T-cell (primary cell): Measurements from ENCODE around the gene RPAP3. TPM values are rescaled to one million over a fixed set of nuclear protein-coding genes. Genes with fewer than 3 reads are reported as not detected.

Source experiments
- ATAC-seq, 4 experiments: fragments of 200-7000 bp in 3 of 4; fragments of 150-1000 bp in 1 of 4; cut with Tn5 transposase; replicated peaks in 1 of 4; 1 replicate in 3 of 4; 2 replicates in 1 of 4; pipeline ENCODE4 v1.10.0; 2021; ENCODE audit warnings: moderate library complexity in 3 of 4, mild to moderate bottlenecking in 2 of 4, moderate number of reproducible peaks in 1 of 4
- CTCF ChIA-PET, 2 donors: fragments of 300-600 bp; sonication (Branson Sonifier 250); formaldehyde crosslinking; loops; one replicate each; lab custom pipeline; 2022; ENCODE audit warnings: antibody characterized with exemption in 2 of 2; lab: Charles Lee
- POLR2A ChIA-PET, 2 donors: fragments of 300-600 bp; sonication (Branson Sonifier 250); formaldehyde crosslinking; loops; one replicate each; lab custom pipeline; 2022; ENCODE audit warnings: antibody characterized with exemption in 2 of 2; lab: Charles Lee
- DNase-seq, 35 experiments: peaks; one replicate each; pipeline versions ENCODE4 v3.0.0 to v3.0.0-alpha.2; 2013 to 2023
- H3K27ac ChIP-seq: one replicate; pipeline ENCODE4 v1.5.1; 2013; ENCODE audit warnings: low read length
- H3K27me3 ChIP-seq, 2 experiments: replicated peaks in 1 of 2; 1 replicate in 1 of 2; 2 replicates in 1 of 2; pipeline versions ENCODE4 v1.6.1 to v1.7.0; 2013; ENCODE audit warnings: low read length in 1 of 2, mixed read lengths in 1 of 2; ENCODE audit not compliant: control insufficient read depth in 2 of 2, insufficient read depth in 2 of 2; ENCODE audit errors: extremely low read depth in 1 of 2
- H3K36me3 ChIP-seq, 2 donors: 1 replicate in 1 of 2; 2 replicates in 1 of 2; pipeline versions ENCODE4 v1.6.1 to v1.7.0; 2013; ENCODE audit warnings: low read length in 1 of 2; ENCODE audit not compliant: control insufficient read depth in 2 of 2, insufficient read depth in 1 of 2; ENCODE audit errors: extremely low read depth in 1 of 2
- H3K4me1 ChIP-seq, 2 experiments: 1 replicate in 1 of 2; 2 replicates in 1 of 2; pipeline versions ENCODE4 v1.6.1 to v1.7.0; 2013; ENCODE audit warnings: low read length in 2 of 2, mixed read lengths in 1 of 2; ENCODE audit not compliant: insufficient read depth in 2 of 2, control insufficient read depth in 1 of 2; ENCODE audit errors: extremely low read depth in 1 of 2
- H3K4me3 ChIP-seq, 2 donors: 1 replicate in 1 of 2; 2 replicates in 1 of 2; pipeline versions ENCODE4 v1.5.1 to v1.7.0; 2013; ENCODE audit warnings: mild to moderate bottlenecking in 2 of 2, low read length in 1 of 2, moderate library complexity in 1 of 2; ENCODE audit not compliant: control insufficient read depth in 1 of 2; ENCODE audit errors: extremely low read depth in 1 of 2
- H3K9me3 ChIP-seq: 2 replicates; pipeline ENCODE4 v1.7.0; 2013
- H3K27ac Mint-ChIP-seq, 2 donors: one replicate each; pipeline ENCODE4 v1.8.0; 2020 to 2021; ENCODE audit warnings: mild to moderate bottlenecking in 2 of 2, mixed read lengths in 2 of 2
- H3K27me3 Mint-ChIP-seq, 2 donors: one replicate each; pipeline ENCODE4 v1.8.0; 2021 to 2022; ENCODE audit warnings: mixed read lengths in 2 of 2
- H3K36me3 Mint-ChIP-seq: one replicate; pipeline ENCODE4 v1.8.0; 2021; ENCODE audit warnings: mixed read lengths
- H3K4me1 Mint-ChIP-seq, 3 donors: one replicate each; pipeline ENCODE4 v1.8.0; 2020 to 2022; ENCODE audit warnings: mixed read lengths in 3 of 3, mild to moderate bottlenecking in 1 of 3
- H3K4me3 Mint-ChIP-seq, 3 donors: one replicate each; pipeline ENCODE4 v1.8.0; 2020 to 2022; ENCODE audit warnings: mild to moderate bottlenecking in 3 of 3, mixed read lengths in 3 of 3, moderate library complexity in 3 of 3
- H3K9me3 Mint-ChIP-seq, 3 donors: one replicate each; pipeline ENCODE4 v1.8.0; 2020 to 2022; ENCODE audit warnings: mixed read lengths in 3 of 3
- WGBS: methylation state at CpG from one replicate; pipeline ENCODE4 v1.1.5; 2013; ENCODE audit warnings: missing lambda C conversion rate; ENCODE audit not compliant: insufficient coverage; 5-methylcytosine and 5-hydroxymethylcytosine counted together
- total RNA-seq, 35 experiments: library from RNA in 6 of 35; stranded (reverse) in 6 of 35; fragments of 120-200 nt in 1 of 35; gene quantifications; one replicate each; pipeline versions ENCODE4 v1.2.1 to v1.2.4 and lab custom pipeline; 2013 to 2026

The RPAP3 gene
- total RNA-seq, 5 donors from 2014 or later (not counting 1 experiment from before 2014, with no cell fraction given) = 24.0 to 33.5 (median 29.4) TPM

GRCh38 chr12:47617476-47617875, 88.4 kb downstream of the RPAP3 start:
- Mint-ChIP-seq H3K36me3 (peaks cover 71% of the 10 kb centered on the region), H3K4me3 (no peak overlapping the region), H3K27ac (no peak overlapping the region), H3K27me3 (no peaks in the 10 kb centered on the region), H3K4me1 (no peaks in the 10 kb centered on the region), H3K9me3 (peaks cover 7 to 16% (median 14%) of the 10 kb centered on the region in 3 donors)
- DNase-seq (no peak), ATAC-seq (no peak)
- ChIA-PET CTCF (no interaction called here), POLR2A (no interaction called here)
- WGBS = 97% methylated on average over 3 of the region's 4 CpGs
- Histone ChIP-seq H3K36me3 (peaks cover 0 to 4% of the 10 kb centered on the region in 2 donors), H3K4me1 (no peaks in the 10 kb centered on the region), H3K27me3 (no peaks in the 10 kb centered on the region), H3K4me3 (no peak overlapping the region), H3K9me3 (no peaks in the 10 kb centered on the region), H3K27ac (no peak overlapping the region)

GRCh38 chr12:47616440-47616839, 89.4 kb downstream of the RPAP3 start:
- no peak for ATAC-seq
- POLR2A ChIA-PET = no interaction called here
- DNase-seq = no peak

GRCh38 chr12:47615711-47616110, 90.1 kb downstream of the RPAP3 start:
- Mint-ChIP-seq H3K9me3 (peaks cover 10 to 21% (median 19%) of the 10 kb centered on the region in 3 donors), H3K4me3 (no peak overlapping the region), H3K27ac (no peak overlapping the region), H3K36me3 (peaks cover 64% of the 10 kb centered on the region), H3K27me3 (no peaks in the 10 kb centered on the region), H3K4me1 (no peaks in the 10 kb centered on the region)
- Histone ChIP-seq H3K27me3 (no peaks in the 10 kb centered on the region), H3K4me1 (no peaks in the 10 kb centered on the region), H3K27ac (no peak overlapping the region), H3K9me3 (no peaks in the 10 kb centered on the region), H3K36me3 (peaks cover 0 to 2% of the 10 kb centered on the region in 2 donors), H3K4me3 (no peak overlapping the region)
- DNase-seq = no peak
- ATAC-seq = no peak
- ChIA-PET CTCF (interaction anchor here in 1 of 2 donors (0.6 kb wide), 1 partner anchor 225 kb away, joined by 3 read pairs; no protein-coding TSS in a partner anchor), POLR2A (interaction anchor here in 1 of 2 donors (0.7 kb wide), 1 partner anchor 573 kb away, joined by 3 read pairs; no protein-coding TSS in a partner anchor)

More at GRCh38 chr12:47616440-47616839, 89.4 kb downstream of the RPAP3 start:
- CTCF ChIA-PET = no interaction called here
- no peaks in the 10 kb centered on the region for H3K9me3 ChIP-seq
- Mint-ChIP-seq H3K27me3 (no peaks in the 10 kb centered on the region), H3K9me3 (peaks cover 10 to 21% (median 19%) of the 10 kb centered on the region in 3 donors), H3K36me3 (peaks cover 67% of the 10 kb centered on the region), H3K4me1 (no peaks in the 10 kb centered on the region), H3K27ac (no peak overlapping the region), H3K4me3 (no peak overlapping the region)
- no CpG with 5 or more reads among the region's 1 CpG for WGBS
- no peaks in the 10 kb centered on the region for H3K4me1 ChIP-seq
- no peak overlapping the region for H3K27ac ChIP-seq
- H3K27me3 ChIP-seq = no peaks in the 10 kb centered on the region
- no peak overlapping the region for H3K4me3 ChIP-seq
- H3K36me3 ChIP-seq = peaks cover 0 to 2% of the 10 kb centered on the region in 2 donors

GRCh38 chr12:47614521-47614920, 91.3 kb downstream of the RPAP3 start:
- Mint-ChIP-seq H3K36me3 (peaks cover 54% of the 10 kb centered on the region), H3K27me3 (no peaks in the 10 kb centered on the region), H3K4me3 (no peak overlapping the region), H3K4me1 (no peaks in the 10 kb centered on the region), H3K9me3 (peaks cover 15 to 21% (median 19%) of the 10 kb centered on the region in 3 donors), H3K27ac (no peak overlapping the region)
- no peak overlapping the region for H3K27ac ChIP-seq
- CTCF ChIA-PET = no interaction called here
- no peaks in the 10 kb centered on the region for H3K27me3 ChIP-seq
- H3K9me3 ChIP-seq = no peaks in the 10 kb centered on the region
- WGBS = no CpG with 5 or more reads among the region's 2 CpGs
- no peak overlapping the region for H3K4me3 ChIP-seq
- peaks cover 0 to 2% of the 10 kb centered on the region in 2 donors for H3K36me3 ChIP-seq
- no peaks in the 10 kb centered on the region for H3K4me1 ChIP-seq
- DNase-seq (no peak), ATAC-seq (no peak)
- POLR2A ChIA-PET = no interaction called here

GRCh38 chr12:47612953-47613352, 92.9 kb downstream of the RPAP3 start:
- H3K9me3 Mint-ChIP-seq = peaks cover 19 to 25% (median 21%) of the 10 kb centered on the region in 3 donors
- POLR2A ChIA-PET = no interaction called here
- Histone ChIP-seq H3K4me1 (no peaks in the 10 kb centered on the region), H3K4me3 (peak overlapping the region in 1 of 2 donors; percentile 8), H3K27ac (no peak overlapping the region), H3K36me3 (no peaks in the 10 kb centered on the region), H3K9me3 (no peaks in the 10 kb centered on the region), H3K27me3 (no peaks in the 10 kb centered on the region)
- CTCF ChIA-PET = no interaction called here
- WGBS = no CpG with 5 or more reads among the region's 1 CpG
- H3K4me3 Mint-ChIP-seq = no peak overlapping the region
- H3K27me3 Mint-ChIP-seq = no peaks in the 10 kb centered on the region
- H3K4me1 Mint-ChIP-seq = no peaks in the 10 kb centered on the region
- ATAC-seq = no peak
- H3K36me3 Mint-ChIP-seq = peaks cover 49% of the 10 kb centered on the region
- DNase-seq = no peak
- H3K27ac Mint-ChIP-seq = no peak overlapping the region

- Mint-ChIP-seq H3K9me3 (peaks cover 26 to 33% (median 29%) of the 10 kb centered on the region in 3 donors), H3K36me3 (peaks cover 48% of the 10 kb centered on the region), H3K4me3 (no peak overlapping the region), H3K27me3 (no peaks in the 10 kb centered on the region), H3K4me1 (no peaks in the 10 kb centered on the region), H3K27ac (no peak overlapping the region)
- ATAC-seq (no peak), DNase-seq (no peak)
- ChIA-PET POLR2A (no interaction called here), CTCF (no interaction called here)
- no peaks in the 10 kb centered on the region for H3K9me3 ChIP-seq
- H3K4me3 ChIP-seq = no peak overlapping the region
- no peak overlapping the region for H3K27ac ChIP-seq
- no peaks in the 10 kb centered on the region for H3K27me3 ChIP-seq
- H3K4me1 ChIP-seq = no peaks in the 10 kb centered on the region
- H3K36me3 ChIP-seq = no peaks in the 10 kb centered on the region
These were observed 93.9 kb downstream of the RPAP3 start for GRCh38 chr12:47611906-47612305.
